GM10266 (cell line): ENCODE data around the gene CSPG5.

Experiments used
- DNase-seq: peaks from one replicate; pipeline ENCODE4 v3.0.0; 2012; ENCODE audit errors: extremely low spot score
- CTCF ChIP-seq: IDR thresholded peaks from 2 replicates; pipeline ENCODE4 v1.5.1; 2012; ENCODE audit warnings: mild to moderate bottlenecking, low read depth; ENCODE audit not compliant: control insufficient read depth, insufficient read depth; ENCODE audit errors: missing control alignments

Gene CSPG5

GRCh38 chr3:47578691-47579632, at the start of gene CSPG5:
Gene CSPG5 (minus strand): TSS chr3:47578865. CDS start chr3:47578693, 172 bp downstream.
- DNase-seq, result peak; percentile 70
- no peak for TF ChIP-seq CTCF

GRCh38 chr3:47628426-47628825, 49.8 kb upstream of the CSPG5 start:
- DNase-seq, result no peak
- TF ChIP-seq CTCF, result no peak

GRCh38 chr3:47622671-47623461, 44.2 kb upstream of the CSPG5 start:
- no peak for TF ChIP-seq CTCF
- no peak for DNase-seq

- no peak for DNase-seq
- TF ChIP-seq CTCF, result no peak
These were observed 38.7 kb upstream of the CSPG5 start for GRCh38 chr3:47617086-47618010.

GRCh38 chr3:47614788-47615187, 36.1 kb upstream of the CSPG5 start:
- DNase-seq, result no peak
- TF ChIP-seq CTCF, result no peak

- TF ChIP-seq CTCF, result no peak
These were observed 35.1 kb upstream of the CSPG5 start for GRCh38 chr3:47613722-47614121.

More at GRCh38 chr3:47613722-47614121, 35.1 kb upstream of the CSPG5 start:
- DNase-seq, result peak; percentile 10
